Muscle layer of colon (tissue), 2 donors: ENCODE results near the gene HABP2.

Source experiments
- H3K27ac ChIP-seq: one replicate; pipeline ENCODE4 v1.7.0; 2013; ENCODE audit warnings: low read depth, mild to moderate bottlenecking, low read length, moderate library complexity
- H3K27me3 ChIP-seq, 2 donors: one replicate each; pipeline ENCODE4 v1.7.0; 2013; ENCODE audit warnings: low read length in 2 of 2, mild to moderate bottlenecking in 2 of 2; ENCODE audit not compliant: insufficient read depth in 2 of 2, control insufficient read depth in 1 of 2
- H3K36me3 ChIP-seq: one replicate; pipeline ENCODE4 v1.7.0; 2013; ENCODE audit warnings: mild to moderate bottlenecking, low read length; ENCODE audit not compliant: insufficient read depth
- H3K4me1 ChIP-seq: one replicate; pipeline ENCODE4 v1.7.0; 2013; ENCODE audit warnings: mild to moderate bottlenecking, low read length; ENCODE audit not compliant: insufficient read depth
- H3K4me3 ChIP-seq, 2 donors: one replicate each; pipeline ENCODE4 v1.7.0; 2013; ENCODE audit warnings: low read length in 2 of 2, low read depth in 1 of 2, mild to moderate bottlenecking in 1 of 2, moderate library complexity in 1 of 2
- H3K9ac ChIP-seq: one replicate; pipeline ENCODE4 v1.7.0; 2013; ENCODE audit warnings: low read length
- H3K9me3 ChIP-seq: one replicate; pipeline ENCODE4 v1.7.0; 2013; ENCODE audit warnings: mild to moderate bottlenecking, low read length
- donor health status: abdominal sarcoma.
- donor health status: Adenocarcinoma of cecum.

The HABP2 gene

GRCh38 chr10:113527211-113527906, 25.5 kb upstream of the HABP2 start:
- H3K27ac ChIP-seq, result no peak overlapping the region
- no peaks in the 10 kb centered on the region for H3K36me3 ChIP-seq
- H3K9me3 ChIP-seq, result no peaks in the 10 kb centered on the region
- no peak overlapping the region for H3K4me3 ChIP-seq
- no peak overlapping the region for H3K9ac ChIP-seq
- H3K4me1 ChIP-seq, result no peaks in the 10 kb centered on the region
- H3K27me3 ChIP-seq, result no peaks in the 10 kb centered on the region

DNA sequence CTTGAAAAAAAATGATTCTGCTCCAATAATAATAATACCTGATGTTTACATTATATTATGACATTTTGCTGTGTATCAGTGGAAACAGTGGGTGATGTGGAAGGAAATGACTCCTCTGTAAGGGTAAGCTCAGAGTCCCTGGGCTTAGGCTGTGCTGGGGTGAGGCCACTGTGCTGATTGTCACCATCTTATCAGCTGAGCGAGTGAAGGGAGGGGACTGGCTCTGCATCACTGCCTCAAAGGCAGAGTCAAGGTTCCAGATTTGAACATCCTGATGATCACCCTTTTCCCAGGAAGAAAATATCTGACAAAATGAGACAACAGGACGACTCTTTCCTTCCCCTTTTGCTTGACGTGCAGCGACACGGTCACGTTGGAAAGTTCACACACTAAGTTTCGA, 24.0 kb upstream of the HABP2 start:
- Histone ChIP-seq H3K36me3 (no peaks in the 10 kb centered on the region), H3K27ac (no peak overlapping the region), H3K4me3 (no peak overlapping the region), H3K27me3 (no peaks in the 10 kb centered on the region), H3K9ac (no peak overlapping the region), H3K9me3 (no peaks in the 10 kb centered on the region), H3K4me1 (no peaks in the 10 kb centered on the region)

DNA sequence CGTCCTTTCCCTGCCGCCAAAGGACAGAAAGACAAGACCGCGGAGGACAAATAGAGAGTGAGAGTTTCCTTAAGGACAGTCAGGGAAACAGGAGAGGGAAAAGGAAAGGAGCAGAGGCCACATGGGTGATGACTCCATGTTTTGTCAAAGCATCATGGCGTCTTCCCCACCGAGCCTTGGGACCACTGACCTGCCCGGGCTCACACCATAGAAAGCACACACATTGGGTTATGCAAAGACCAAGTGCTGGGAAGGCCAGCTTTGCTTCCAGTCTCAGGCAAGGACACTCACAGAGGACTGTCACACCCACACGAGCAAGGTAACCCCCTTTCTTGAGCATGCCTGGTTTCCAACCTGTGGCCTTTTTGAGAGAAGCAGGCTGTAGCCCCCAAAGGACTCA, 23.3 kb upstream of the HABP2 start:
- Histone ChIP-seq H3K36me3 (no peaks in the 10 kb centered on the region), H3K4me1 (no peaks in the 10 kb centered on the region), H3K4me3 (no peak overlapping the region), H3K9me3 (no peaks in the 10 kb centered on the region), H3K27ac (no peak overlapping the region), H3K27me3 (no peaks in the 10 kb centered on the region), H3K9ac (no peak overlapping the region)

- H3K9ac ChIP-seq, result no peak overlapping the region
- H3K27me3 ChIP-seq, result no peaks in the 10 kb centered on the region
- no peak overlapping the region for H3K4me3 ChIP-seq
- H3K4me1 ChIP-seq, result no peaks in the 10 kb centered on the region
- no peaks in the 10 kb centered on the region for H3K9me3 ChIP-seq
- no peak overlapping the region for H3K27ac ChIP-seq
- no peaks in the 10 kb centered on the region for H3K36me3 ChIP-seq
Observed at GRCh38 chr10:113530476-113530875, 22.4 kb upstream of the HABP2 start.

DNA sequence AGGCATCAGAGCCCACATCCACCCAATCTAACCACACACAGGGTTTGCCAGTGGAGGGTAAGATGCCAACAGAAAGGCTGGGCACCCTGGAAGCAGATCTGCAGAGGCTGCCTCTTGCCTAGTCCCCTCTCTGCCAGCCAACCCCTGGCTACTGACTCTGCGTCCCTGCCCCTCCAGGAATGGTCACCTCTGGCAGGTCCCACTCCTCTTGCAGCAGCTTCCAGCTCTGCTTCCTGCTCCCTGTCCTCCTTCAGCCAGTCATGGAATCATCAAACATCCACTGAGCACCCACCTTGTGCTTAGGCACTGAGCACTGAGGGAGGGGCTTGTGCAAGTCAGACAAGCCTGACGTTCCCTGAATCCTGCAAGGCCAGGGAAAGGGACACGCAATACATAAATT, 20.1 kb upstream of the HABP2 start:
- no peaks in the 10 kb centered on the region for H3K9me3 ChIP-seq
- H3K27ac ChIP-seq, result no peak overlapping the region
- no peaks in the 10 kb centered on the region for H3K4me1 ChIP-seq
- H3K36me3 ChIP-seq, result no peaks in the 10 kb centered on the region
- H3K9ac ChIP-seq, result no peak overlapping the region
- no peak overlapping the region for H3K4me3 ChIP-seq
- no peaks in the 10 kb centered on the region for H3K27me3 ChIP-seq

DNA sequence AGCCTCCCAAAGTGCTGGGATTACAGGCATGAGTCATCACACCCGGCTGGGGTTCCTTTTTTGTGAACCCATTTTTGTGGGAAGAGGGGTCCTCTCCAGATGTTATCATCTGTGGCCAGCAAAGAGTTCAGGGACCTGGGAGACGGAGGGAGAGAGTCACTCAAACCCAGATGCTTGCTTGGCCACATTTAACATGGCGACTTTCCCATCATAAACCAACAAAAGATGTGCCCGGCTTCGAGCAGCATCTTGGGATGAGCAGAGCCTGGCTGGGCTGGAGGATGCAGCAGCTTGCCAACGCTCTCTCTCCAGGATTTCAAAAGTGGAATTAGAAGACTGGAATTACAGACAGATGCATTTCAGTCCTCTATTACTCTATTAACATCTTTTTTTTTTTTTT, 19.1 kb upstream of the HABP2 start:
- no peaks in the 10 kb centered on the region for H3K4me1 ChIP-seq
- H3K4me3 ChIP-seq, result no peak overlapping the region
- no peaks in the 10 kb centered on the region for H3K27me3 ChIP-seq
- no peak overlapping the region for H3K27ac ChIP-seq
- H3K9me3 ChIP-seq, result no peaks in the 10 kb centered on the region
- no peak overlapping the region for H3K9ac ChIP-seq
- no peaks in the 10 kb centered on the region for H3K36me3 ChIP-seq

GRCh38 chr10:113534423-113534822, 18.4 kb upstream of the HABP2 start:
- Histone ChIP-seq H3K27me3 (no peaks in the 10 kb centered on the region), H3K9me3 (no peaks in the 10 kb centered on the region), H3K4me1 (no peaks in the 10 kb centered on the region), H3K4me3 (no peak overlapping the region), H3K9ac (no peak overlapping the region), H3K27ac (no peak overlapping the region), H3K36me3 (no peaks in the 10 kb centered on the region)

DNA sequence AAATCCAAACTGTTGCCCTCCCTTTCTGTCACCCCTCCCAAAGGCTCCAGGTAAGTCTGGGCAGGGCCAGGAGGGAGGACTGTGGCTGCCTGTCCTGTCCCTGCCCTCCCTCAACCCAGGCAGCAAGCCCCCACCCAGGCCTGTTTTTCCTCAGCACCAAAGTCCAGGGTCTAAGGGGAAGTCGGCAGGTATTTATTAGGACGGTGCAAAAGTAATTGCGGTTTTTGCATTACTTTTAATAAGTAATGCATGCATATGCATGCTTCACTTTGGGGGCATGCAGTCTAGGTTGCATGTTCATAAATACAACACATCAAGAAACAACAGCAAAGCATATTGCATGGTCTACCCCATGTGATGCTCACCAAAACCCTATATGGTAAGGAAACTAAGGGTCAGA, 15.2 kb upstream of the HABP2 start:
- H3K36me3 ChIP-seq, result no peaks in the 10 kb centered on the region
- H3K27me3 ChIP-seq, result no peaks in the 10 kb centered on the region
- H3K9ac ChIP-seq, result no peak overlapping the region
- H3K9me3 ChIP-seq, result no peaks in the 10 kb centered on the region
- H3K4me1 ChIP-seq, result no peaks in the 10 kb centered on the region
- H3K27ac ChIP-seq, result no peak overlapping the region
- no peak overlapping the region for H3K4me3 ChIP-seq

- no peaks in the 10 kb centered on the region for H3K36me3 ChIP-seq
- H3K4me1 ChIP-seq, result no peaks in the 10 kb centered on the region
- H3K9me3 ChIP-seq, result no peaks in the 10 kb centered on the region
- H3K9ac ChIP-seq, result no peak overlapping the region
- H3K4me3 ChIP-seq, result no peak overlapping the region
- H3K27me3 ChIP-seq, result no peaks in the 10 kb centered on the region
- no peak overlapping the region for H3K27ac ChIP-seq
Observed at GRCh38 chr10:113538151-113538550, 14.7 kb upstream of the HABP2 start.

DNA sequence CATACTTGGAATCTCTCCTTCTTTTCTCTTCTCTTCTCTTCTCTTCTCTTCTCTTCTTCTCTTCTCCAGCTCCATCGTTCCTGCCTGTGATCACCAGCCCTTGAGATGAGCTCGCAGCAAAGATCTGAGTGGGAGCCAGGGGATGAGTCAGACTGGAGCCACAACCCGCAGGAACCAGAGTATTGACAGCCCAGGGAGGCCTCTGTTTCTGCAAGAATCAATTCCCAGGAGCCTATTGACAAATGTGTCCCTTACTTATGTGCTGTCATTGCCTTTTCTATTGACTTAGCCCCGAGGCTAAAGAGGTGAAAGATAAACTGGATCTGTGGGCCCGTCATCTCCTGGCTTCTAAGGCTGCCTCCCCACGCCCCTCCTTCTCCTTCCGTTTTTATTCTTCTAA, 13.1 kb upstream of the HABP2 start:
- H3K9ac ChIP-seq, result no peak overlapping the region
- H3K9me3 ChIP-seq, result no peaks in the 10 kb centered on the region

DNA sequence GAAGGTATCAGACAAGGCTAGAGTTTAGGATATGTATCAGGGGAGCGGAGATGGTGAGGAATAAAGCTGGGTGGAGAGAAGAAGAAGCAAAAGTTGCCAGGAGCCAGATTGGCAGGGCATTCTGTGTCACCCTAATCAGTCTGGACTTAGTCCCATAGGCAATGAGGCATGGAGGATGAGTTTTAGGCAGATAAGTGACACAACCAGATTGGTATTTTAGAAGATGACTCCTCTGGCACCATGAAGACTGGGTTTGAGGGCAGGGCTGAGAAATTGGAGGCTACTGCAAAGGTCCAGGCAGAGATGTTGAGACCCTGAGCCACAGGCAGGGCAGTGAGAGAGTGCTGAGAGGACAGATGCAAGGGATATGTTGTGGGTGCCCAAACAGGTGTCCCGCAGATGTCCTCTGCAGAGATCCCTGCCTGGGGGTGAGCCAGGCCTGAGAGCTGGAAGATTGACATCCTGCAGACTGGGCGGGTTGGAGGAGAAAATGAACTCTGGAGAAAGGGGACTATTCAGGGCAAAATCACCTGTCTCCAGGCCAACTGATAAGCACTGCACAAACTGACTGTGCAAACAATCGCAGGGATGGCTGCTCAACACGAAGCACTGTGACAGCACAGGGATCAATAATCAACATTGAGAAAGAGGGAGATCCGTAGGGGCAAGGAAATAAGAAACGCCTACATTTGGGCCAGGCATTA, 11.9 kb upstream of the HABP2 start:
- Histone ChIP-seq H3K4me3 (no peak overlapping the region), H3K9me3 (no peaks in the 10 kb centered on the region), H3K27ac (no peak overlapping the region), H3K4me1 (no peaks in the 10 kb centered on the region), H3K36me3 (no peaks in the 10 kb centered on the region), H3K27me3 (no peaks in the 10 kb centered on the region), H3K9ac (no peak overlapping the region)

More for the DNA sequence above, 13.1 kb upstream of the HABP2 start:
- no peaks in the 10 kb centered on the region for H3K27me3 ChIP-seq
- H3K4me1 ChIP-seq, result no peaks in the 10 kb centered on the region
- H3K36me3 ChIP-seq, result no peaks in the 10 kb centered on the region
- H3K27ac ChIP-seq, result no peak overlapping the region
- H3K4me3 ChIP-seq, result no peak overlapping the region

- no peak overlapping the region for H3K27ac ChIP-seq
- H3K27me3 ChIP-seq, result no peaks in the 10 kb centered on the region
- H3K9ac ChIP-seq, result no peak overlapping the region
- H3K36me3 ChIP-seq, result no peaks in the 10 kb centered on the region
- H3K9me3 ChIP-seq, result no peaks in the 10 kb centered on the region
- H3K4me3 ChIP-seq, result no peak overlapping the region
- H3K4me1 ChIP-seq, result no peaks in the 10 kb centered on the region
Observed at GRCh38 chr10:113541549-113541927, 11.3 kb upstream of the HABP2 start.
